ENCODE results near the gene CREB5.

Gene CREB5

GRCh38 chr7:28510026-28510369 is 97.7 kb downstream of the CREB5 start:
- no peak for DNase-seq (ENCODE audit: low read depth in 2 of 3, low spot score in 2 of 3)

- DNase-seq (ENCODE audit: low read depth in 2 of 3, low spot score in 2 of 3): no peak
These were observed 100.5 kb downstream of the CREB5 start for GRCh38 chr7:28512668-28513440.

GRCh38 chr7:28516390-28517172 is 104.3 kb downstream of the CREB5 start:
- no peak for DNase-seq (ENCODE audit: low read depth in 2 of 3, low spot score in 2 of 3)

DNA sequence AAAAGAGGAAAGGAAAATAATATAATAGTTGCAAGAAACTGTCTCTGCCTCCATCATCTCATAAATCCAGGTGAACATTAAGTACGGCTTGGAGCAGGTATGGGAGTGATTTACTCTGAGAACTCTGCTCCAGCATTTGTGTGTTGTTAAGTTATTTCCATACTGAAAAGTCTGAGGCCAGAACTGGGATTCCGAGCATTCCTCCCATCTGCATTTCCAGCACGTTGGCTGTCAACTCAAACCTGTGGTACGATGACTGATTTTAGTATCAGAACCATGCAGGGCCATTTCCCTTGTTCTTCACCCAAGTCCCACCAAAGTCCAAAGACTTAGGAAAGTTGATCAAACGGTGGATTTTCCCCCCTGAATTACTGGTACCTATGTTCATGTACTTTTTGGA is 104.9 kb downstream of the CREB5 start:
- no peak for DNase-seq (ENCODE audit: low read depth in 2 of 3, low spot score in 2 of 3)

DNA sequence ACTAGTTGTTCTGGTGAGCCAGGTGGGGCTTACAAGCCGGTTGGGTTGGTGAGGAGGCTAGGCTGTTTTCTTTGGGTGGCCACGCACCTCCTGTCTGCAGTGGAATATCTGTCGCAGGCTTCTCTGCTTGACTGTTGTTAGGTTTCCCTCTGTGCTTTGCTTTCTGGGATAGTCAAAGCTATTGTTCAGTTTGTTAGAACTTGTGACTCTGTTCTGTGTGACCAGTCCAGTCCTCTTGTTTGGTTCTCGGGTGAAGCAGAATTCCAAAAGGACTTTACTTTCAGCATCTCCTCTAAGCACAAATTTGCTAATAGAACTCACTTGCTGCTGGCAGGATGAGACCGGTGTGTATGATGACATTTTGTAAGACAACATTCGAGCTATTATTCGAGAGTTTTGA is 105.3 kb downstream of the CREB5 start:
- DNase-seq (ENCODE audit: low read depth in 2 of 3, low spot score in 2 of 3): no peak

DNA sequence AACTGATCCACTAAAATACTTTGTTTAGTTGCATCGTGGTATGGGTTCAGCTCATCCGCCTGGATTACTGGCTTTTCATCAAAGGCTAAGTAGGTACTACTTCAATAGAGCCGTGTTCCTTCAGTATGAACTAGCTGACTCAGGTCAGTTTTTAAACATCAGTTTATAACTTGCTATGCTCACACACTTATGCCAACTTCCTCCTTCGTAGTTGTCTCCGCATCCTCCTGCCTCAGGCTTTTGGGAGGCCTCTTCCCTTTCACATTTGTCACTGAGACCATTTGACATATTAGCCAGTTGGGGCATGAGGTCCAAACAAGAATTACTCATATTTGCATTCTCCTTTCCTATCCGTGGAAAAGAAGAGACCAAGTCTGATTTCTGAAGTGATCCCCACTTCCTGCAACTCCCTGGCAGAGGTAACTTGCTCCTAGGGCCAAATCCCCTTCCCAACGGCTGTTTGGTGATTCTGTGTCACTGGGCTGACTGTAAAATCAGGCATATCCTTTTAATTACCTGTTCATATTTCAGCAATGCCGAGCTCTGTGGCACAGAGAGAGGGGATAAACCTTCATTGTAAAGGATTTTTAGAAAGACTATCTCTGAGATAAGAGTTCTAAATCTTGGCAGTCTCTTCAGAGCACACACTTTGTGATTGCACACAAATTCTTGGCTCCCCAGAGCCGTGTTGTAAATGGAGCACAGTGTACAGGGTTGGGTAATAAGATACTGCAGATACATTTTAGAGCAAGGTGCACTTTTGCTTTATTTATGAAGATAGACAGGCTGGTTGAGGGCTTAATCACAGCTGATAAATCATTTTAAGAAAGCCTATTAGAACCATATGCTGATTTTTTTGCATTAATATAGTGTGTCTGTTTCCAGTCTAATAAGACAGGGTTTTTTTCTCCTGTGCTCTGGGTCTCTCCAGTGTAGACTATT is 108.0 kb downstream of the CREB5 start:
- no peak for DNase-seq (ENCODE audit: low read depth in 2 of 3, low spot score in 2 of 3)

DNA sequence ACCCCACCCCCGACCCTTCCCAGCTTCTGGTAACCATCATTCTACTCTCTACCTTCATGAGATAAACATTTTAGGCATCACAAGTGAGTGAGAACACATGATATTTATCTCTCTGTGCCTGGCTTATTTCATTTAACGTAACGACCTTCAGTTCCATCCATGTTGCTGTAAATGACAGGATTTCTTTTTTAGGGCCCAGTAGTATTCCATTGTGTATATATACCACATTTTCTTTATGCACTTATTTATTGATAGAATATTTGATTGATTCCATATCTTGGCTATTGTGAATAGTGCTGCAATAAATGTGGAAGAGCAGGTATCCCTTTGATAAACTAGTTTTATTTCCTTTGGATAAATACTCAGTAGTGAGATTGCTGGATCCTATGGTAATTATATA is 112.7 kb downstream of the CREB5 start:
- DNase-seq (ENCODE audit: low read depth in 2 of 3, low spot score in 2 of 3): no peak

DNA sequence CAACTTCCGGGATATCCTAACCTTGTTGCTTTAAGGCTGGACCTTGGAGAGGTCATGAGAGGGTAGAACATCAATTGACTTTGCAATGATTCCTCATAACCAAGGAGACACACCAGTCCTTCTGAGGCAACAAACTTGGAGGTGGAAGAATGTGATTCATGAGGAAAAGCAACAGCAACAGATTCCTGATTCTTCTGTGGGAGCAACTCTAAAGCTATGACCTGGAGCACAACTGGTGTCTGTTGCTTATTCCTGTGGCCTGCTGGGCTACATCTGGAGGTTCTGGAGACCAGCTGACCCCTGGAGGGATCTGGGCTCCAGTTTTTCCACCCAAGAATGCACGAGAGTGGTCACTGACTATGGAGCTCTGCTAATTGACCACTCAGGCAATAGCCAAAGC is 116.6 kb downstream of the CREB5 start:
- DNase-seq (ENCODE audit: low read depth in 2 of 3, low spot score in 2 of 3): no peak

- no peak for DNase-seq (ENCODE audit: low read depth in 2 of 3, low spot score in 2 of 3)
These were observed 117.4 kb downstream of the CREB5 start for GRCh38 chr7:28529755-28530154.

DNA sequence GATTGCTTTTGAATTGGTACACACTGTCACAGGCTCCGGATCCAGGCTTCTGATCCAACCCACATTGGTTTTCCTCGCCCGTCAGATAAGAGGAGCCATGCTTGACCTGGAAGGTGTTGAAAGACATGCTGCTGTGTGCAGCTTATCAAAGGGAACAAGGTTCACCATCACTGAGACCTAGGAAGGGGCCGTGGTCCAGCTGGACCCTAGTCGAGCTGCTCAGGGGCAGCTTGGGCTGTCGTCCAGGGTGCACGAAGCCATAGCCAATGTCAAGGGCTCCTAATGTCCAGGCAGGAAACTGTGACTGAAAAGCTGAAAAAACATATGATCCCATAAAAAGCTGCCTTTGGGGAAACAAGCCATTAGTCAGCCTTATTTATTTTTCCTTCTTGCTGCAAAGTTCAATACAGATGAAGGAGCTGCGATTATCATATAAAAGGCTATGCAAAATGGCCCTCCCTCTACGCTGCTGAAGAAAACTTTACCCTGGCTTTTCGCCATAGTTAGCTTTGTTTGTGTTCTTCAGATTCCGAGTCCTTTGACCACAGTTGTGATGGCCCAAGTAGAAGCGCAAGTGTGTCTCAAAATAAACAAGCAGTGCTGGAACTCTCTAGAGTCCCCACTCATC is 118.0 kb downstream of the CREB5 start:
- DNase-seq (ENCODE audit: low read depth in 2 of 3, low spot score in 2 of 3): no peak

DNA sequence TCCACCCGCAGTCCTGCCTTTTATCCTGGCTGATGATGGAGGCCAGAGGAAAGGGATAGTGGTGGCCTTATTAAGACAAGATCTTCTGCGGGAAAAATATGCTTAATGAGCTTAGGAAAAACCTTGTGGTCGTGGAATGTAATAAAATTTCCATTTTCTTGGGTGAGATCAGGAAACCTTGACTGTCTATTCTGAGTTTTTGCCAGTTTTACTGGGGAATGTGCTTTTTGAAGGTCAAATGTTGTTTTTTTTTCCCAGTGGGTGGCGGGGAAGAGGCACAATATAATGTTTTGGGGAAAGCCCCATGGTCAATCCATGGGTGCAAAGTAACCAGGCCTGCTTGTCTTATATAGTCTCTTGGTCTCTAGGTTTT is 118.5 kb downstream of the CREB5 start:
- DNase-seq (ENCODE audit: low read depth in 2 of 3, low spot score in 2 of 3): no peak

DNA sequence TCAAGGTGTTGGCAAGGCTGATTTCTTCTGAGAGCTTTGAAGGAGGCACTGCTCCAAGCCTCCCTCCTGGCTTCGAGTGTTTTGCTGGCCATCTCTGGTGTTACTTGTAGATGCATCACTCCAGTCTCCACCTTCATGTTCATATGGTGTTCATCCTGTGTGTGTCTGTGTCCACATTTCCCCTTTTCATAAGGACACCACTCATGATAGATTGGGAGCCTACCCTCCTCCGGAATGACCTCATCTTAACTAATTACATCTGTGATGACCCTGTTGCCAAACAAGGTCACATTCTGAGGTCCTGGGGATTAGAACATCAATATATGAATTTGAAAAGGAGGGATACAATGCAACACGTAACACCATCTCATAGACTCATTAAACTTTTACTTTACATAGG is 119.0 kb downstream of the CREB5 start:
- no peak for DNase-seq (ENCODE audit: low read depth in 2 of 3, low spot score in 2 of 3)

DNA sequence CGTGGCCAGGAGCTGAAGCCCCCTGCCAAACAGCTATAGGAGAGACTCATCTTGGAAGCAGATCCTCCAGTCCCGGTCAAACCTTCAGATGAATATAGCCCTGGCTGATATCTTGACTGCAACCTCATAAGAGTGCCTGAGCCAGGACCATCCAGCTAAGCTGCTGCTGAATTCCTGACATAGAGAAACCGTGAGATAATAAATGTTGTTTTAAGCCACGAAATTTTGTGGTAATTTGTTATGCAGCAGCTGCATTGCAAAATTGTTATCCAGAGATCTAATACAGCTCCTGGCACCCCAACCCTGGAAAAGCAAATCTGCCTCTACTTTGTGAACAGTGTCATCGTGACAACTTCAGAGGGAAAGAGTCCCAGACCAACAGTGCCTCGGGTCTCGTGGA is 119.9 kb downstream of the CREB5 start:
- no peak for DNase-seq (ENCODE audit: low read depth in 2 of 3, low spot score in 2 of 3)

DNA sequence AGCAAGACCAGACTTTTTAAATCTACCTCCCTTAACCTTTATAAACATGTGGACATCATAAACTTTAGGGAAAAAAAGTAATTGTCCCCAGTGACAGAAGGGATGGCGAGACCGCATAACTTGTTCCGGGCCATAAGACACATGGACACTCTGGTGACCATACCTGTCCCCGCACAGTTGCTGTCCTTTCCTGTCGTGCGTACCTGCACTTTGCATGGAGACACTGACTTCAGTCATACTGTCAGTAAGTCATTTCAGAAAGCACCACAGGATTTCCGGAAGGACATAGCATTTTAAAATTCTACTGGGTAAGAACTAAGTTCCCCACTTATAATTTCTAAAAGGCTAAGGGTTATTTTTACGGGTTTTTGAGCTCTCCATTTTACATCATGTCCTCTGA is 120.9 kb downstream of the CREB5 start:
- DNase-seq (ENCODE audit: low read depth in 2 of 3, low spot score in 2 of 3): no peak

DNA sequence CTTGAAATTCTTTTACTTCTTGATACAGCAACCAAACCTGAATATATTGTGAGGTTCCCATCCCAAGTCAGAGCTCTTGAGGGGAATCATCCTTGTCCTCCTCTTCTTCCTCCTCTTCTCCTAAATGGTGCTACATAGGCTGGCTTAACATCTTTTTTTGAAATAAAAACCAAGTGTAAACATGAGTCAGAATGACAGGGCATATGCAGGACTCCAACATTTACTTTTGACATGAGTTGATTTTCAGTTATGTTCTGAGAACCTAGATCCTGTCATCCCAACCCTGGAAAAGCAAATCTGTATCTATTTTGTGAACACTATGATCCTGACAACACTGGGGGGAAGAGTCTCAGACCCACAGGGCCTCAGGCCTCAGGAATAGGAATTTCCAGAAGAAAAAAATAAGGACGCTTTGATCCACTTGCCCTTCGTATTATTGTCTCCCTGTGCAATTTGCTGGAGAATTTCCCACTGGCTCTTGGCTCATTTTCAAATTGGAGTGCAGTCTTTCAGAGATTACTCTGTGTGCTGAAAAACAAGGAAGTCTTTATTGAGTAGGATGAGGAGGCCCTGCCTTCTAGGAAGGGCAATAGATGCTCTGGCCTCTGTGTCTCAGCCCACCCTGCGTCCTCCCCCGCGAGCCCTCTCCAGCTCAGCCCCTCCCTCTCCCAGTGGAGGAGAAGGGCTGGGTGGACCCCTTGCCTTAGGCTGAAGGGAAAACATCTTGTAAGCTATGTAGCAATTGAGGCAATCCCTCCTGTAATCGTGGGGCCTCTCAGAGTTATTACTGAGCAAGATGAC is 121.6 kb downstream of the CREB5 start:
- DNase-seq (ENCODE audit: low read depth in 2 of 3, low spot score in 2 of 3): no peak

DNA sequence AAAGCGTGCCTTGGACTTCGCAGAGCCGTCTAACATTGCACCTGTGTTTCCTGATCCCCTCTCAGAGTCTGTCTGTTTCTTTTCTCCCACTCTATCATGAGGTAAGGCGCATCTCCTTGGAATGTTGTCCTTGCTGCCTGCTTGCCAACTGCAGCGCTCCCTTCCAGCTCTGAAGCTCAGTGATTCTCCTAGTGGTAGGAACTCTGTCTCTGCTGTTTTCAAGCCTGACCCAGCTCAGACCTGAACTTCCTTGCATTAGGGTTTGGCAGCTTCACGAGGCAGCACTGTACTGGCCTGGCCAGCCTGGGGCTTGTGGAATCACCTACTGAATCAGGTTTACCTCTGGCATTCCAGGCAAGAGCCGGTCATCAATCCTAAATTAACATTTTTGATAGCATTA is 123.9 kb downstream of the CREB5 start:
- no peak for DNase-seq (ENCODE audit: low read depth in 2 of 3, low spot score in 2 of 3)

DNA sequence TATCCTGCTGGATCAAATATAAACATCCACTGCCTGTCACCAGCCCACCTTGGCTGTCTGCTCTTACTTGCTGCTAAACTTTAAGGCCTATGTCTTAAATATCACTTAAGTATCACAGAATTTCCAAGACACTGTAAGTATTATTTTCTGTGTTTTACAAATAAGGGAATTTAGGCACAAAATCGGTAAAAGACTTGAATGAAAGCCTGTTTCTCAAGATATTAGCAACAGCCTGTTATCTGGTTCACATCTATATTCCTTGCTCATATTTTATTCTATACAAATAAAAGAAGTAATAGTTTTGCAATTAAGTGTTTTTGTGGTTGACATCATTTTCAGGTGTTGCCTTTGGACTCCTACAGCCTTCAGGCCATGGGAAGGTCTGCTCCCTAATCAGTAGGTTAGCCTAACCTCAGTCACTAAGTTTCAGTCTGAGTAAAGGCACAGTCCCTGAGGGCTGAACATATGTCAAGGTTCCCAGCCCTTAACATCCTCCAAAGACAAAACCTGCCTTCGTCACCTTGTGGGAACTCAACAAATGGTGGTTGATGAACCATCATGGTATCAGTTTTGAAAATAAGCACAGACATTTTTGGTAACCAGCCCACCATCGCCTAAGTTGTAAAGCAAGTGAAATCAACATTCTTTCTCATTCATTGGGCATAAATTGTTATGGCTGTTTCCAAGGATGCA is 127.1 kb downstream of the CREB5 start:
- DNase-seq (ENCODE audit: low read depth in 2 of 3, low spot score in 2 of 3): no peak

DNA sequence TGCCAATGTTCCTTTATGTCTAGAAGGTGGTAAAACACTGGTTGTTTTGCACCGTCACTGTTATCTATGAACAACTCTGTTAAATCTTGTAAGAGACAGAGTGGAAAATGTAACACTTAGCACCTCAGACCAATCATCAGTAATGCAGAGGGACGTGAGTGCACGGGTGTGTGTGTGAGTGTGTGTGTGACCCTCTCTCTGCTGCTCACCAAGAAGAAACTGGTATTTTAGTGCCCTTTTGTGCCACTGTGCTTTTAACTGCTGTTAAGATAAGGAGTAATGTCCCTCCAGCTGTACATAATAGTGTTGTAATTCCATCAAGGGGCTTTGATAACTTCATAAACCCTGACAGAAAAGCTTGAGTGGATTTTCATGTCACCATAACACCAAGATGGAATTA is 130.1 kb downstream of the CREB5 start:
- DNase-seq (ENCODE audit: low read depth in 2 of 3, low spot score in 2 of 3): no peak

- DNase-seq (ENCODE audit: low read depth in 2 of 3, low spot score in 2 of 3): no peak
These were observed 132.3 kb downstream of the CREB5 start for GRCh38 chr7:28544453-28545117.
